A673 (cell line): ENCODE measurements around the gene COLEC12. TPM values are rescaled to one million over a fixed set of nuclear protein-coding genes. Genes with fewer than 3 reads are reported as not detected.

ENCODE experiments used
- Bru-seq: library from RNA; stranded (reverse); fragments of 400-500 nt; gene quantifications from one replicate; lab custom pipeline; 2021; lab: Mats Ljungman, UMichigan
- BruChase-seq, 2 experiments: library from RNA; stranded (reverse); fragments of 400-500 nt; gene quantifications; one replicate each; lab custom pipeline; 2021; lab: Mats Ljungman, UMichigan
- BruUV-seq: library from RNA; stranded (reverse); fragments of 400-500 nt; replicated peaks from 2 replicates; lab custom pipeline; 2021; lab: Mats Ljungman, UMichigan
- CTCF ChIA-PET: fragments of 300-600 bp; sonication (Branson Sonifier 250); formaldehyde crosslinking; loops from one replicate; lab custom pipeline; 2022; ENCODE audit warnings: antibody characterized with exemption; lab: Charles Lee
- POLR2A ChIA-PET: fragments of 300-600 bp; sonication (Branson Sonifier 250); formaldehyde crosslinking; loops from one replicate; lab custom pipeline; 2022; ENCODE audit warnings: antibody characterized with exemption; ENCODE audit not compliant: low non-redundant PET; lab: Charles Lee
- DNase-seq: peaks from one replicate; pipeline ENCODE4 v3.0.0-alpha.2; 2015; ENCODE audit warnings: low spot score
- H3K27ac ChIP-seq: fragments of 200-600 bp; sonication (generic); 2 replicates; pipeline ENCODE4 v1.5.1; 2016; ENCODE audit warnings: mixed run types, low read depth, mild to moderate bottlenecking, mixed read lengths, antibody characterized with exemption, low read length; ENCODE audit not compliant: poor library complexity, severe bottlenecking
- H3K27me3 ChIP-seq: fragments of 200-600 bp; sonication (generic); replicated peaks from 2 replicates; pipeline ENCODE4 v1.6.1; 2017; ENCODE audit warnings: mixed run types, low read depth, mild to moderate bottlenecking, mixed read lengths, antibody characterized with exemption, low read length; ENCODE audit not compliant: insufficient read depth, poor library complexity
- H3K36me3 ChIP-seq: fragments of 200-600 bp; sonication (generic); 2 replicates; pipeline ENCODE4 v1.6.1; 2016; ENCODE audit warnings: mixed run types, mild to moderate bottlenecking, mixed read lengths, antibody characterized with exemption, low read length; ENCODE audit not compliant: insufficient read depth, poor library complexity, severe bottlenecking
- H3K4me1 ChIP-seq: fragments of 200-600 bp; sonication (generic); 2 replicates; pipeline ENCODE4 v1.6.1; 2017; ENCODE audit warnings: mixed run types, mild to moderate bottlenecking, mixed read lengths, antibody characterized with exemption, low read length; ENCODE audit not compliant: insufficient read depth, poor library complexity, severe bottlenecking
- H3K4me3 ChIP-seq: fragments of 200-600 bp; sonication (generic); 2 replicates; pipeline ENCODE4 v1.5.1; 2016; ENCODE audit warnings: low read depth, mixed run types, mild to moderate bottlenecking, mixed read lengths, low read length; ENCODE audit not compliant: poor library complexity, severe bottlenecking
- H3K9me3 ChIP-seq: fragments of 200-600 bp; sonication (generic); 2 replicates; pipeline ENCODE4 v1.6.1; 2016; ENCODE audit warnings: mixed run types, low read depth, mild to moderate bottlenecking, mixed read lengths, antibody characterized with exemption, low read length; ENCODE audit not compliant: poor library complexity, severe bottlenecking
- CTCF ChIP-seq: fragments of 300-800, 200-600 bp; sonication (generic); conservative IDR thresholded peaks from 2 replicates; pipeline ENCODE4 v1.5.1; 2017; ENCODE audit warnings: low read depth, mild to moderate bottlenecking, antibody characterized with exemption, low read length, moderate library complexity, mixed read lengths
- EZH2 ChIP-seq: fragments of 200-600 bp; sonication (generic); IDR thresholded peaks from 2 replicates; pipeline ENCODE4 v1.6.1; 2017; ENCODE audit warnings: borderline replicate concordance, low read depth, mild to moderate bottlenecking, mixed read lengths, antibody characterized with exemption, low read length; ENCODE audit not compliant: poor library complexity, severe bottlenecking
- intact Hi-C: fragments of 100-400 bp; cut with micrococcal nuclease; formaldehyde crosslinking; loops from one replicate; pipeline ENCODE4 v1.10.0; 2022; ENCODE audit not compliant: unreplicated experiment
- long read RNA-seq: library from polyadenylated mRNA; stranded (forward); transcript quantifications from one replicate; pipeline ENCODE4 v2.0.0, GENCODE V29; 2022
- total RNA-seq: library from RNA; stranded (reverse); gene quantifications from 2 replicates; pipeline ENCODE4 v1.2.3, GENCODE V29; 2021

Gene COLEC12
- total RNA-seq (0.86 and 1.5 TPM in 2 replicates), Bru-seq, nascent RNA (percentile 35 among the genes with signal in this experiment), BruChase-seq, experiment 1, labeled RNA remaining after a 2-hour chase (percentile 33 among the genes with signal in this experiment), BruChase-seq, experiment 2, labeled RNA remaining after a 6-hour chase (percentile 31 among the genes with signal in this experiment)
- long read RNA-seq, full-length matches to known transcripts: 17 of 17 reads
- long read RNA-seq, partial matches to known transcripts: 0 of 17 reads
- long read RNA-seq, other reads (novel, unspliced or antisense): 0 of 17 reads

- ChIA-PET CTCF (no interaction called here), POLR2A (no interaction called here)
- no TSS peak for BruUV-seq
- peak within 1 kb of the TSS; percentile 46 for H3K4me3 ChIP-seq
- no peak for TF ChIP-seq EZH2
- no peak for TF ChIP-seq CTCF
- H3K27ac ChIP-seq: no peak within 1 kb of the TSS
- H3K36me3 ChIP-seq: no peaks in the 10 kb centered on the region
- intact Hi-C loops: no loop called here
- peaks cover 10% of the 10 kb centered on the region for H3K4me1 ChIP-seq
- DNase-seq: peak; percentile 20
- H3K9me3 ChIP-seq: no peaks in the 10 kb centered on the region
- H3K27me3 ChIP-seq: peaks cover 30% of the 10 kb centered on the region
Observed at GRCh38 chr18:500632-501405, at the start of gene COLEC12. COLEC12 (minus strand) TSS chr18:500701; CDS start chr18:500514, 187 bp downstream.

- no peak overlapping the region for H3K4me3 ChIP-seq
- H3K36me3 ChIP-seq: no peaks in the 10 kb centered on the region
- no peaks in the 10 kb centered on the region for H3K4me1 ChIP-seq
- H3K9me3 ChIP-seq: no peaks in the 10 kb centered on the region
- BruUV-seq: no TSS peak
- ChIA-PET POLR2A (no interaction called here), CTCF (no interaction called here)
- H3K27me3 ChIP-seq: no peaks in the 10 kb centered on the region
- no peak for DNase-seq
- H3K27ac ChIP-seq: no peak overlapping the region
- TF ChIP-seq CTCF (no peak), EZH2 (no peak)
- intact Hi-C loops: no loop called here
Observed at GRCh38 chr18:549967-550366, 49.5 kb upstream of the COLEC12 start.

GRCh38 chr18:543447-544078 lies 43.1 kb upstream of the COLEC12 start:
- Histone ChIP-seq H3K36me3 (no peaks in the 10 kb centered on the region), H3K27ac (no peak overlapping the region), H3K4me3 (no peak overlapping the region), H3K4me1 (peaks cover 5% of the 10 kb centered on the region), H3K27me3 (no peaks in the 10 kb centered on the region), H3K9me3 (no peaks in the 10 kb centered on the region)
- TF ChIP-seq CTCF (no peak), EZH2 (no peak)
- intact Hi-C loops: no loop called here
- ChIA-PET CTCF (no interaction called here), POLR2A (no interaction called here)
- DNase-seq: no peak
- BruUV-seq: no TSS peak
